ENCODE data around the gene C12orf56.
"Not testable (repeated sequence)": the region's sequence is repeated elsewhere in the genome, so short reads cannot be mapped to it uniquely, and the experiment has no call there.

Gene C12orf56

DNA sequence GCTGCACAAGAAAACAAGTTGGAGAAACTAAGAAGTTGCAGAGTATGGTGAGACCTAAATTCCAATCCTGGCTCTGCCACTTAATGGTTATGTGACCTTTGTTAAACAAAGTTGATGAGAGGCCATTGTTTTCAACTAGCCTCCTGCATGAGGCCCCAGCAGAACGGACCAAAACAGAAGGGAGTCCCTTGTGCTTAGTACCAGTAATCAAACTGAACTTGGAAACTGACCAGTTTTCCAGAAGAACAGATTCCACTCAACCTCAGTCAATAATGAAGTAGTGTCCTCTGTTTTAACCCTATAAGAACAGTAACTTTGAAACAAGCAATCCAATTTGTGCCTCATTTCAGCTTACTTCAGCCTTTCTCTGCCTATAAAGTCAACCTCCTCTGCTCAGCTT, 69.9 kb downstream of the C12orf56 start:
- Histone ChIP-seq H4K8ac (ENCODE audit: low read depth, low read length) (no peak overlapping the region), H2AK5ac (ENCODE audit: low read length) (no peak overlapping the region), H3K27ac (ENCODE audit: low read depth, low read length) (no peak overlapping the region), H3K23ac (ENCODE audit: low read length) (no peak overlapping the region), H3K79me2 (ENCODE audit: control insufficient read depth, insufficient read depth, low read length) (no peaks in the 10 kb centered on the region), H3K4me3 (ENCODE audit: low read length) (no peak overlapping the region), H3K4ac (ENCODE audit: low read depth, low read length) (no peak overlapping the region), H3K27me3 (ENCODE audit: insufficient read depth, low read length, poor library complexity) (no peaks in the 10 kb centered on the region), H2BK5ac (ENCODE audit: low read length) (no peak overlapping the region), H2BK15ac (replicated peaks; ENCODE audit: low read depth) (no peak overlapping the region), H3K36me3 (ENCODE audit: control insufficient read depth, insufficient read depth, low read length) (no peaks in the 10 kb centered on the region), H3K18ac (ENCODE audit: low read length) (no peak overlapping the region), H3K9ac (ENCODE audit: low read length) (no peak overlapping the region), H3K56ac (ENCODE audit: low read length) (no peak overlapping the region), H3K4me2 (ENCODE audit: low read length) (no peak overlapping the region), H3K4me1 (ENCODE audit: control insufficient read depth, low read depth, low read length) (no peaks in the 10 kb centered on the region), H4K5ac (ENCODE audit: low read length) (no peak overlapping the region), H3K79me1 (ENCODE audit: low read length) (no peaks in the 10 kb centered on the region), H2BK120ac (ENCODE audit: low read depth, low read length) (no peak overlapping the region)
- WGBS (ENCODE audit: extremely low coverage, insufficient coverage, low lambda C conversion rate) = no CpG with 5 or more reads among the region's 1 CpG
- no peak for DNase-seq

- H3K27ac ChIP-seq (ENCODE audit: low read depth, low read length); H3K9ac ChIP-seq (ENCODE audit: low read length); H4K8ac ChIP-seq (ENCODE audit: low read depth, low read length); DNase-seq; H2AK5ac ChIP-seq (ENCODE audit: low read length); H3K79me2 ChIP-seq (ENCODE audit: control insufficient read depth, insufficient read depth, low read length); H3K27me3 ChIP-seq (ENCODE audit: insufficient read depth, low read length, poor library complexity); H3K36me3 ChIP-seq (ENCODE audit: control insufficient read depth, insufficient read depth, low read length); H3K18ac ChIP-seq (ENCODE audit: low read length); H3K4me1 ChIP-seq (ENCODE audit: control insufficient read depth, low read depth, low read length); H2BK120ac ChIP-seq (ENCODE audit: low read depth, low read length); H3K23ac ChIP-seq (ENCODE audit: low read length); H3K4me2 ChIP-seq (ENCODE audit: low read length); H2BK15ac ChIP-seq (replicated peaks; ENCODE audit: low read depth); H2BK5ac ChIP-seq (ENCODE audit: low read length); H3K79me1 ChIP-seq (ENCODE audit: low read length); H3K56ac ChIP-seq (ENCODE audit: low read length); H4K5ac ChIP-seq (ENCODE audit: low read length); H3K4ac ChIP-seq (ENCODE audit: low read depth, low read length); H3K4me3 ChIP-seq (ENCODE audit: low read length): not testable (repeated sequence)
- no CpG with 5 or more reads among the region's 23 CpGs for WGBS (ENCODE audit: extremely low coverage, insufficient coverage, low lambda C conversion rate)
These were observed 70.9 kb downstream of the C12orf56 start for GRCh38 chr12:64319540-64320225.

DNA sequence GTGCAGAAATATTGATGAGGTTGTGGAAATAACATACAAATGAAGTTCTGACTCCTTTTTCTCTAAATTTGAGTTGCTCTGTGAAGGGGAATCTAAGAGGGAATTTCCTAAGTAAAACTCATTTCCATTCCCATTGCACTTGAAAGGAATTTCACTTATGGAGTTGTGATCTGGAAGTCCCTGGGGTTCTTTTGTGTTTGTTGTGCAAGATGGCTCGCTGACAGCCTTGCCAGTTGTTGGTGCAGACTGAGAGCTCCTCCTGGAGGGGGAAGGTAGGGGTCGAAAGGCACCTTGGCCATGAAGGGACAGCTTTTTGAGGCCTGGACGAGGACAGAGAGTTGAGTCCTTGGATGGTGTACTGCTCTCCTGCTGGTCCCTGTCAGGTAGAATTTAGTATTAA, 72.0 kb downstream of the C12orf56 start:
- Histone ChIP-seq H3K27me3 (ENCODE audit: insufficient read depth, low read length, poor library complexity) (no peaks in the 10 kb centered on the region), H3K79me2 (ENCODE audit: control insufficient read depth, insufficient read depth, low read length) (no peaks in the 10 kb centered on the region), H2AK5ac (ENCODE audit: low read length) (no peak overlapping the region), H3K4ac (ENCODE audit: low read depth, low read length) (no peak overlapping the region), H3K4me1 (ENCODE audit: control insufficient read depth, low read depth, low read length) (no peaks in the 10 kb centered on the region), H3K56ac (ENCODE audit: low read length) (no peak overlapping the region), H2BK5ac (ENCODE audit: low read length) (no peak overlapping the region), H2BK15ac (replicated peaks; ENCODE audit: low read depth) (no peak overlapping the region), H3K79me1 (ENCODE audit: low read length) (no peaks in the 10 kb centered on the region), H3K4me3 (ENCODE audit: low read length) (no peak overlapping the region), H4K8ac (ENCODE audit: low read depth, low read length) (no peak overlapping the region), H3K36me3 (ENCODE audit: control insufficient read depth, insufficient read depth, low read length) (no peaks in the 10 kb centered on the region), H2BK120ac (ENCODE audit: low read depth, low read length) (no peak overlapping the region), H3K4me2 (ENCODE audit: low read length) (no peak overlapping the region), H3K18ac (ENCODE audit: low read length) (no peak overlapping the region), H4K5ac (ENCODE audit: low read length) (no peak overlapping the region), H3K9ac (ENCODE audit: low read length) (no peak overlapping the region), H3K23ac (ENCODE audit: low read length) (no peak overlapping the region), H3K27ac (ENCODE audit: low read depth, low read length) (no peak overlapping the region)
- peak; percentile 88 for DNase-seq
- no CpG with 5 or more reads among the region's 3 CpGs for WGBS (ENCODE audit: extremely low coverage, insufficient coverage, low lambda C conversion rate)

- Histone ChIP-seq H2AK5ac (ENCODE audit: low read length) (no peak overlapping the region), H4K5ac (ENCODE audit: low read length) (no peak overlapping the region), H3K36me3 (ENCODE audit: control insufficient read depth, insufficient read depth, low read length) (no peaks in the 10 kb centered on the region), H3K79me1 (ENCODE audit: low read length) (no peaks in the 10 kb centered on the region), H3K4me3 (ENCODE audit: low read length) (no peak overlapping the region), H3K4me2 (ENCODE audit: low read length) (no peak overlapping the region), H3K27me3 (ENCODE audit: insufficient read depth, low read length, poor library complexity) (no peaks in the 10 kb centered on the region), H3K4me1 (ENCODE audit: control insufficient read depth, low read depth, low read length) (no peaks in the 10 kb centered on the region), H3K23ac (ENCODE audit: low read length) (no peak overlapping the region), H2BK15ac (replicated peaks; ENCODE audit: low read depth) (no peak overlapping the region), H3K56ac (ENCODE audit: low read length) (no peak overlapping the region), H3K4ac (ENCODE audit: low read depth, low read length) (no peak overlapping the region), H2BK120ac (ENCODE audit: low read depth, low read length) (no peak overlapping the region), H3K79me2 (ENCODE audit: control insufficient read depth, insufficient read depth, low read length) (no peaks in the 10 kb centered on the region), H2BK5ac (ENCODE audit: low read length) (no peak overlapping the region), H3K27ac (ENCODE audit: low read depth, low read length) (no peak overlapping the region), H4K8ac (ENCODE audit: low read depth, low read length) (no peak overlapping the region), H3K9ac (ENCODE audit: low read length) (no peak overlapping the region), H3K18ac (ENCODE audit: low read length) (no peak overlapping the region)
- no peak for DNase-seq
- no CpG with 5 or more reads among the region's 4 CpGs for whole genome bisulfite sequencing (ENCODE audit: extremely low coverage, insufficient coverage, low lambda C conversion rate)
These were observed 78.7 kb downstream of the C12orf56 start for GRCh38 chr12:64311877-64312276.

DNA sequence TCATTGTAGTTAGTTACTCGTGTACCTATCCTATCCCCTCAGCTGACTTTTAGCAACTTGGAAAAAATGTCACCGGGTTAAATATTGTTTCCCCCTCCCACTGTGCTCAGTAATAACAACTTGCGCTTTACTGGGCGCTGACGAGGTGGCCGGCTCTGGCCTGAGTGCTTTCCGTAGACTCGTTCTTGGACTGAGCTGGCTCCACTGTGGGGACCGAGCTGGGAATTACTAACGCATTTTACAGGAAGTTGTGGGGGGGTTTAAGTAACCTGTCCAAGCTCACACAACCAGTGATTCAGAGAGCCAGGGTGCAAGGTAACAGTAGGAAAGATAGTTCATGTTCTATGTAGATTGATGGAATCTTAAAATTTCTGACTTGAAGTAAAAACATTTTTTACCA, 86.0 kb downstream of the C12orf56 start:
- H2AK5ac ChIP-seq (ENCODE audit: low read length) = no peak overlapping the region

GRCh38 chr12:64299628-64300027, 90.9 kb downstream of the C12orf56 start:
- Histone ChIP-seq H3K27ac (ENCODE audit: low read depth, low read length) (no peak overlapping the region), H3K18ac (ENCODE audit: low read length) (no peak overlapping the region), H3K23ac (ENCODE audit: low read length) (no peak overlapping the region), H3K36me3 (ENCODE audit: control insufficient read depth, insufficient read depth, low read length) (no peaks in the 10 kb centered on the region), H3K9ac (ENCODE audit: low read length) (no peak overlapping the region), H3K27me3 (ENCODE audit: insufficient read depth, low read length, poor library complexity) (no peaks in the 10 kb centered on the region), H3K79me1 (ENCODE audit: low read length) (no peaks in the 10 kb centered on the region), H2BK15ac (replicated peaks; ENCODE audit: low read depth) (no peak overlapping the region), H3K4ac (ENCODE audit: low read depth, low read length) (no peak overlapping the region), H3K56ac (ENCODE audit: low read length) (no peak overlapping the region), H4K8ac (ENCODE audit: low read depth, low read length) (no peak overlapping the region), H3K4me2 (ENCODE audit: low read length) (no peak overlapping the region), H2BK5ac (ENCODE audit: low read length) (no peak overlapping the region), H3K79me2 (ENCODE audit: control insufficient read depth, insufficient read depth, low read length) (no peaks in the 10 kb centered on the region), H2AK5ac (ENCODE audit: low read length) (no peak overlapping the region), H2BK120ac (ENCODE audit: low read depth, low read length) (no peak overlapping the region), H3K4me3 (ENCODE audit: low read length) (no peak overlapping the region), H4K5ac (ENCODE audit: low read length) (no peak overlapping the region), H3K4me1 (ENCODE audit: control insufficient read depth, low read depth, low read length) (no peaks in the 10 kb centered on the region)
- no peak for DNase-seq
- no CpG with 5 or more reads among the region's 3 CpGs for WGBS (ENCODE audit: extremely low coverage, insufficient coverage, low lambda C conversion rate)

More for the DNA sequence above, 86.0 kb downstream of the C12orf56 start:
- Histone ChIP-seq H2BK15ac (replicated peaks; ENCODE audit: low read depth) (no peak overlapping the region), H3K4ac (ENCODE audit: low read depth, low read length) (no peak overlapping the region), H3K9ac (ENCODE audit: low read length) (no peak overlapping the region), H3K27me3 (ENCODE audit: insufficient read depth, low read length, poor library complexity) (no peaks in the 10 kb centered on the region), H3K4me3 (ENCODE audit: low read length) (no peak overlapping the region), H3K4me2 (ENCODE audit: low read length) (no peak overlapping the region), H3K23ac (ENCODE audit: low read length) (no peak overlapping the region), H3K18ac (ENCODE audit: low read length) (no peak overlapping the region), H3K36me3 (ENCODE audit: control insufficient read depth, insufficient read depth, low read length) (no peaks in the 10 kb centered on the region), H3K56ac (ENCODE audit: low read length) (no peak overlapping the region), H3K27ac (ENCODE audit: low read depth, low read length) (no peak overlapping the region), H3K79me1 (ENCODE audit: low read length) (no peaks in the 10 kb centered on the region), H4K8ac (ENCODE audit: low read depth, low read length) (no peak overlapping the region), H4K5ac (ENCODE audit: low read length) (no peak overlapping the region), H3K79me2 (ENCODE audit: control insufficient read depth, insufficient read depth, low read length) (no peaks in the 10 kb centered on the region), H3K4me1 (ENCODE audit: control insufficient read depth, low read depth, low read length) (no peaks in the 10 kb centered on the region), H2BK120ac (ENCODE audit: low read depth, low read length) (no peak overlapping the region), H2BK5ac (ENCODE audit: low read length) (no peak overlapping the region)
- no peak for DNase-seq
- no CpG with 5 or more reads among the region's 10 CpGs for WGBS (ENCODE audit: extremely low coverage, insufficient coverage, low lambda C conversion rate)
